ENCODE measurements around the gene PPP1R12A.

The PPP1R12A gene

DNA sequence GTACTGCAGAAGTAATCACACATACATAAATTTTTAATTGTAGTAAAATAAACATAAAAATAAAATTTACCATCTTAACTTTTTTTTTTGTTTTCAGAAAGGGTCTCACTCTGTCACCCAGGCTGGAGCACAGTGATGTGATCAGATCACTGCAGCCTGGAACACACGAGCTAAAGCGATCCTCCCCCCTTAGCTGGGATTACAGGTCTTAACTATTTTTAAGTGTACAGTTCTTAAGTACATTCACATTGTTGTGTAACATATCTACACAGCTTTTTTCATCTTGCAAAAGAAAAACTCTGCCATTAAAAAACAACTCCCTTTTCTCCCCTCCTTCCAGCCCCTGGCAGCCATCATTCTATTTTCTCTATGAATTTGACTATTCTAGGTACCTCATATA is 92.3 kb downstream of the PPP1R12A start:
- DNase-seq (ENCODE audit: low read depth, low spot score) = no peak

DNA sequence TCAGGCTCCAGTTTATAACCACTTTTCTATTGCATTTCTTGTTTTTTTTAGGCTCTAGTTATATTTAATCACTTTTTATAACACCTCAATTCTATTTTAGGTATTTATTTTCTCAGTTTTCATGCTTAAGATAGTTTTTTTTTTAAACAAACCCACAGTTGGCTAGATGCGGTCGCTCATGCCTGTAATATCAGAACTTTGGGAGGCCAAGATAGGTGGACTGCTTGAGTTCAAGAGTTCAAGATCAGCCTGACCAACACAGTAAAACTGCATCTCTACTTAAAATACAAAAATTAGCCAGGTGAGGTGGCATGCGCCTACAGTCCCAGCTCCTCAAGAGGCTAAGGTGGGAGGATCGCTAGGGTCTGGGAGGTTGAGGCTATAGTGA is 93.0 kb downstream of the PPP1R12A start:
- no peak for DNase-seq (ENCODE audit: low read depth, low spot score)

DNA sequence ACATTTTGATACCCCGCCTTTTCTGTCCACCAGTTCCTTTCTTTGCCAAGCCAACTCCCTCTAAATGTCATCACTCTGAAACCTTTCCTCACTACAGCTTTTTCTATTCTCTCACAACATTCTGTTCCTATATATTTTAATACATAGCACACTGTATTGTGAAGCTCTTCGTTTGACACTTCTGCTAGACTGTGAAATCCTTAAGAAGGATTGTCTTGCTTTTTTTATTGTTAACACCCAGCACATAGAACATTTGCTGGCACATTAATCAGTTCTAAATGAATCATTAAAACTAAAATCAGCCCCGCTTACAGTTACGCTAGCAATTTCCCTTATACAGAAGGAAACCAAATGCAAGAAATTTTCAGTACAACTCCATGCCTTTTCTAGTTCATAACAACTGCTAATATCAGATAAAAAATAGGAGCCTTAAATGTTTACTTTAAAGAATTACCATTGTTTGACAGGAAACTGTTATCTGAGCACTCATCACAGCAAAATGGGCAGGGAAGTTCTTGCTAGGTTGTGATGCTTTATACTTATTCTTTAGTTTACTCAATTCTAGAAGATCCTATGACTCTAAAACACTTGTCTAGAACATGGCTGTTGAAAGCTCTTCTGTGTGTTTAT is 93.5 kb downstream of the PPP1R12A start:
- DNase-seq (ENCODE audit: low read depth, low spot score) = no peak

DNA sequence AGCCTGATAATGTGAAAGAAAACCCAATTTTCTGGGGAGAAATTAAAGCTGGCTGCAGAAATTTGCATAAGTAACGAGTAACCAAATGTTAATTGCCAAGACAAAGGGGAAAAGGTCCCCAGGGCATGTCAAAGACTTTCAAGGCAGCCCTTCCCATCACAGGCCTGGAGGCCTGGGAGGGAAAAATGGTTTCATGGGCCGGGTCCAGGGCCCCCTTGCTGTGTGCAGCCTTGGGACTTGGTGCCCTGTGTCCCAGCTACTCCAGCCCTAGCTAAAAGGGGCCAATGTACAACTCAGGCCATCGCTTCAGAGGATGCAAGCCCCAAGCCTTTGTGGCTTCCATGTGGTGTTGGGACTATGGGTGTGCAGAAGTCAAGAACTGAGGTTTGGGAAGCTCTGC is 96.5 kb downstream of the PPP1R12A start:
- no peak for DNase-seq (ENCODE audit: low read depth, low spot score)

DNA sequence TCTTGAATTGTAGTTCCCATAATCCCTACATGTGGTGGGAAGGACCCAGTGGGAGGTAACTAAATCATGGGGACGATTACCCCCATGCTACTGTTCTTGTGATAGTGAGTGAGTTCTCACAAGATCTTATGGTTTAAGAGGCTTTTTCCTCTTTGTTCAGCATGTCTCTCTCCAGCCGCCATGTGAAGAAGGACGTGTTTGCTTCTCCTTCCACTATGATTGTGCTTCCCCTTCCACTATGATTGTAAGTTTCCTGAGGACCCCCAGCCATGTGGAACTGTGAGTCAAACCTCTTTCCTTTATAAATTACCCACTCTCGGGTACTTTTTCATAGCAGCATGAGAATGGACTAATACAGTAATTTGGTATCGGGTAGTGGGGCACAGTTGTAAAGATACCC is 97.3 kb downstream of the PPP1R12A start:
- no peak for DNase-seq (ENCODE audit: low read depth, low spot score)

DNA sequence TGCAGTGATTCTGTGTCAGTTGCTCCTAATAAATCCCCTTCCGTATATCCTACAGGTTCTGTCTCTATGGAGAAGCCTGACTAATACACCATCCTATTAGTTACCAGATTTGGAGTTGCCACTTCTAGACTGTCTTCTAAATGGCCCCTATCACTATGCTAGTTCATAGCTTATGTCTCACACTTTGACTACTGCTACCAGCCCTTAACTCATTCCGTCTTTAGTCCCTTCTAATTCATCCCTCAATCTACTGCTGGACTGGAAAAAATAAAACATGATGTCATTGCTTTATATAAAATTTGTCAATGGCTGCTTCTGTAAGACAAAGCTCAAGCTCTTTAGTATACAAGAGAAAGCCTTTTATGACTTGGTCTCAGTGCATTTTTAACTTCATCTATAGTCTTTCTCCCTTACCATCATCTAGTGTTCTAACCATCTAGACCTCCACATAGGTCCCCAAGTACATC is 99.5 kb downstream of the PPP1R12A start:
- DNase-seq (ENCODE audit: low read depth, low spot score) = no peak

DNA sequence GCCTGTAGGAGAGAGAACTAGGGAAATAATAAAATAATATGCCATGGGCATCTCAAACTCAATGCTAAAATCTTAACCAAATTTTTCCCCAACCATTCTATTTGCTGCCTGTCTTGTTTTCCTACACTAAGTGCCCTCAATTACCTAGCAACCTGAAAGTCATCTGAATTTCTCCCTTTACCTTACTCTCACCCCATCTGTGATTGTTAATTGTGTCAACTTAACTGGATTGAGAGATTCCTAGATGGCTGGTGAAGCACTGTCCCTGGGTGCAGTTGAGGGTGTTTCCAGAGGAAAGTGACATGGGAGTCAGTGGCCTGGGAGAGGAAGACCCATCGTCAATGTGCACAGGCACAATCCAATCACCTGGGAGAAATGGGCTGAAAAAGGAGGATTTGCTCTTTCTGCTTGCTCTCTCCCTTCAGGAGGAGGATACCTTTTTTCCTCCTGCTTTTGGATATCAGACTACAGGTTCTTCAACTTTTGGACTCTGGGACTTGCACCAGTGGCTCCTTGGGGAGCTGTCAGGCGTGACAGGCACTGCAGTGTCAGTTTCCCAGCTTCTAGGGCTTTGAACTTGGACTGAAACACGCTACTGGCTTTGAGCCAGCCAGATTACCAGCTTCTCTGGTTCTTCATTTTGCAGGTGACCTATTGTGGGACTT is 100.1 kb downstream of the PPP1R12A start:
- no peak for DNase-seq (ENCODE audit: low read depth, low spot score)

DNA sequence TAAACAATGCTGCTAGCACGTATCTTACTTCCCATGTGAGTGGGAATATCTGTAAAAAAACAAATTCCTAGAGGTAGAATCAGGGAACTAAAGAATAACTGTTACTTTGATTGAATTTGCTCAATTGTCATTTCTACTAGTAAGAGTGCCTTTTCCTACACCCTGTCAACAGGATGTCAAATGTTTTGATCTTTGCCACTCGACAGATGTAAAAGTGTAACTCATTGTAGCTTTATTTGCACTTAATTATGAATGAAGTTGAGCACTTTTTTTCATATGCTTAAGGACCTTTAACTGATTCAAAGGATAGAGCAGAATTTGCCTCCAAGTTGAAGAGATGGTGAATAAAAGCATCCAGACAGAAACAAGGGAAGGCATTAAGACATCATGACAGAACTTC is 104.5 kb downstream of the PPP1R12A start:
- no peak for DNase-seq (ENCODE audit: low read depth, low spot score)

DNA sequence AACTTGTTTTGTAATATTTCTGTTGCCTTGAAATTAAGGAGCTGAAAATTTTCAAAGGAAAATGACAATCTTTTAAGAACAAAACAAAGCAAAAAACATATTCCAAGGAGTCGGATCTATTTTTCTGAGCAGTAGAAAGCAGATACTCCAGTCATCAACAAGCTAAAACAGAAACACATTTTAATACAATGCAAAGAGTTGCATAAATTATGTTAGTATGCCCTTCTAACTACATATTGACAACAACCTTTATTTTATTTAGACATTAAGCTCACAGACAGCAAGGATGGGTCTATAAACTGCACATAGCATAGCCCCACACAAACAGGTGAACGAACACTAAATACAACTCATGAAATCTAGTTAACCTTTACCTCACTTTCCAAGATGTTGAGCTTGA is 106.0 kb downstream of the PPP1R12A start:
- no peak for DNase-seq (ENCODE audit: low read depth, low spot score)

DNA sequence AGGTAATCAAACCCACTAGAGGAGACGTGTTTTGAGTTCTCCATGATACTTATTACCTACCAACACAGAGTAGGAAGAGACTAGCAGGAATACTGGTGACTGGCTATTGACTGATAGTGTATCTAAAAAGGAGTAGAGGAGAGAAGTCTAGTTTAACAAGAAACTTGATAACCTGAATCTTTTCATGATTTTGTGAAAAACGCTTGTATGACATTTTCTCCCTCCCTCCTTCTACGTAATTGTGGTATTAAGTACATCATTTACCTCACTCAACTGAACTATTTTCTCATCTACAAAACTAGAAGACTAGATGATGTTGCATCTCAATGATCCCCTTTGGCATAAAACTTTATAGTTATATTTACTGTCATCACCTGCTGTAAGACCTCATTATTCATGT is 107.4 kb downstream of the PPP1R12A start:
- DNase-seq (ENCODE audit: low read depth, low spot score) = no peak

DNA sequence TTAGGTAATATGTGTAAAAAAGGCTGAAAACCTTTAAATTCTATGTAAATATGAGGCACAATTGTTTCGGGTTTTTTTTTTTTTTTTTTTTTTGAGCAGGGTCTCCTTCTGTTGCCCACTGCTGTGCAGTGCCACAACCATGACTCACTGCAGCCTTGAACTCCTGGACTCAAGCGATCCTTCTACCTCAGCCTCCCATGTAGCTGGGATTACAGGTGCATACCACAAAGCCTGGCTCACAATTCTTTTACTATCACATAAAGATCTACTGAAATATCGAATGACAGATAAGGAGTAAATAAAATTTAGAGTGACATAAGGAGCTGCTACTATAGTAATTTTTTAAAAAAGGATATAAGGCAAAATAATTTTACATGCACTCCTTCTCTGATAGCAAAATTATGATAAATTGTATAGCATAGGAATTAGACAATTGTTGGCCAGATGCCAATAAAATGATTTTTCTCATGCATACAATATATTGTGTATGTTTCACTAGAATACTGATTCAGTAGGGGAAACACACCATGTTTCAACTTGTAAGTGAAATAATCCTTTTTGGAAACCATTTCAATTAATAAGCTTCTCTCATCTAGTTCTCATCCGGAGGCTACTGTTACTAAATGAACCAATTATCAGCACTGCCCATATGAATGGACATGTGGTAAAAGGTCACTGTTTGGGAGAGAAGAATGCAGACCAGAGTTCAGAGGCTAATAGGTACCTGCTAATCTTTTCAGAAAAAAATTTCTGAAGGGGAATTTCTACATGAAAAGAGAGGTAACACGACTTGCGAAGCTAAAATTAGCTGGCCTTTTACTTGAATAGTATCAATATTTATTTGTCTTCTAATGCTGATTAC is 108.4 kb downstream of the PPP1R12A start:
- no peak for DNase-seq (ENCODE audit: low read depth, low spot score)

DNA sequence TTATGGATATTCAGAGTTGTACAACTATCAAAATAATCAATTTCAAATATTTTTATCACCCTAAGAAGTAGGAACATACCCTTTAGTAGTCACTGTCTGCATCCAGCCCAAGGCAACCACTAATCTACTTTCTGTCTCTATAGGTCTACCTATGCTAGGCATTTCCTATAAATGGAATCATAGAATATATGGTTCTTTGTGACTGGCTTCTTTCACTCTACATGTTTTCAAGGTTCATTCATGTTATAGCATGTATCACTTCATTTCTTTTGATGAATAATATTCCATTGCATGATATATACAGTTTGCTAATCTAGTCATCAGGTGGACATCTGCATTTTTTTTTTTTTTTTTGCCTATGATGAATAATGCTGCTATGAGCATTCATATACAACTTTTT is 112.4 kb downstream of the PPP1R12A start:
- no peak for DNase-seq (ENCODE audit: low read depth, low spot score)

DNA sequence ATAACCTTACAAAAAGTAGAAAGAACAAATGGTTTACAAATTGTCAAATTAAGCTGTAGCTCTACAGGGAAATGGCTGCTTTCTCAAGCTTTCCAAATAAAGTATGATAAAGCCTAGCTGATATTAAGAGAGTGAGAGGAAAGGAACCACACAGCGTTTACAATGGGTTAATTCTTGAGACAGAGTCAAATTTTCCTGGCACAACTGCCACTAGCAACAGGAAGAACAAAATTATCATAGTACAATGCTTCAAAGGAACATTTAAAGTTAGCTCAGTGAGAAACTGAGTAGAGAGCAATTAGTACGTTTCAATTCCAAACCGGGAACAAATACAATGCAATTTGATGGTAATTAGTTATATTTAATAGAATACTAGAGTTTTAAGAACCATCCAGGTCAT is 116.0 kb downstream of the PPP1R12A start:
- no peak for DNase-seq (ENCODE audit: low read depth, low spot score)

DNA sequence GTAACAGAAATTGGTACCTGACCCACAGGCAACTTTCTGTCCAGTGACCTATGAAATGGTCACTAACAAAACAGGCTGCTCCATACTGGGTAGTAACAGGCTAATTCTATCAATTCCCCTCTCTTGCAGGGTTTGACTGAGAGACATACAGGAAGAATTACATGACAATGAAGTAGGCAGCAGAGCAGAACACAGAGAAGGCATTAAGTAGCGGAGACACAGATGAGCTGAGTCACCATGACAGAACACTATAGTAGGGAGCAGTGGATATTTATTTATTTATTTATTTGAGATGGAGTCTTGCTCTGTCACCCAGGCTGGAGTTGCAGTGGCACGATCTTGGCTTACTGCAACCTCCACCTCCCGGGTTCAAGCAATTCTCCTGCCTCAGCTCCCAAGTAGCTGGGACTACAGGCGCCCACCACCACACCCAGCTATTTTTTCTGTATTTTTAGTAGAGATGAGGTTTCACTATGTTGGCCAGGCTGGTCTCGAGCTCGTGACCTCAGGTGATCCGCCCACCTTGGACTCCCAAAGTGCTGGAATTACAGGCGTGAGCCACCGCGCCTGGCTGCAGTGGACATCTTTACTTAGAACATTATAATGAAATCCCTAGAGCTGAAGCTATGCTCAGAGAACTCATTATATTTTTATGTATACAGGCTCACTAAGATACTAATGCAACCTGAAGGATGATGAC is 150.4 kb downstream of the PPP1R12A start:
- DNase-seq (ENCODE audit: low read depth, low spot score) = peak; percentile 10

DNA sequence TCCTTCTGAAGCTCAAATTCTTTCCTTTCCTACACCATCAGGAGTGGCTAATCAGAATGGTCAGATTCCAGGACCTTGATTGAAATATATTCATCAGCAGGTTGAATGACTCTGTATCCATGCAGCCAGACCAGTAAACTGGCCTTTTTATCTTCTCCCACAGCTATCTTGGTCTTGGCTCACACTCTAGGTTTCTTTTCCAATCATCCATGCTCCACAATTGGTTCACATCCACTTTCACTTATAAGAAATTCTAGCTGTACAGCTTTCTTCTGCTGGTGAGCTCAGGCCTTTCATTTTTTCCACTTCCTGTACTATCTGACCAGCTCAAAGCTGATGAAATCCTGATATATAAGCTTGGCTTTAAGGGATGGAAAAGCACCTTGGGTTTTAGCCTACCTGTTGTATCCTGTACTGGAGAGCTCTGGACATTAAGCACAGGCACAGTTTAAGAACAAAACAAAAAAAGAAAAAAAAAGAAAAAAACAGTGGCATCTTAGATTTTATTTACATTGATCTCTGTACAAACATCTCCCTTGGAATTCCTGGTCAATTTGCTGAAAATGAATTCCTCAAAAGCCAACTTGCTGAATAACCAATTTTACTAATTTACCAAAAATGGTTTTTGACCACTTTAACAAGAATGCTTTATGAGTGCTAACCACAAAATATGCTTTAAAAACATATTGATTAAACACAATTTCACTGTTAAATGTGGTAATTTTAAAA is 152.6 kb downstream of the PPP1R12A start:
- DNase-seq (ENCODE audit: low read depth, low spot score) = no peak

DNA sequence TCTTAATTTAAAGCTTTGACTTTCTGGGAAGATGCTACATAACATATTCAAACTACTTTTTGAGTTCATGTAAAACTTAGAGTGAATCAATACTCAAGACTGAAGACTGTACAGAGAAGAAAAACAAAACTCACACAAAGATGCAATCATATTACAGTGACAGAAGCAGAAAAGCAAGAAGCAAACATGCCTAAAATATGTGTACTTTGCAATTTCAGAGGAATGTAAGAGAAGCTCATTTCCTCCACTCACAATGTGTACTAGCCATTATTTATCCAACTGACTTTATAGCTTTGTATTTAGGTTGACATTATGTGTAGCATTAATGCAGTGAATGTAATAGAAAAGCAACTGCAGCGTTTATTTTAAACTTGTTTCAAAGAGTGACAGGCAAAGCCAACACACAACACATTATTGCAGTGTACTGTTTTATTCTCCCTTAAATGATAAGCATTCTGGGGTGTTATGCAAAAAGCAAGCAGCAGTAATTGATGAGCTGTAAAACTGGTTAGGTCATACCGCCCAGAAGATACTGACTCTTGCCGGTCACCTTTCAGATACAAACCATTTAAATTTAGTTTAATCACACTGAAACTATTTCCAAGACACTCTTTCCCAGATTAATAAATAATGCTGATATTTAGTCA is 156.0 kb downstream of the PPP1R12A start:
- DNase-seq (ENCODE audit: low read depth, low spot score) = no peak

DNA sequence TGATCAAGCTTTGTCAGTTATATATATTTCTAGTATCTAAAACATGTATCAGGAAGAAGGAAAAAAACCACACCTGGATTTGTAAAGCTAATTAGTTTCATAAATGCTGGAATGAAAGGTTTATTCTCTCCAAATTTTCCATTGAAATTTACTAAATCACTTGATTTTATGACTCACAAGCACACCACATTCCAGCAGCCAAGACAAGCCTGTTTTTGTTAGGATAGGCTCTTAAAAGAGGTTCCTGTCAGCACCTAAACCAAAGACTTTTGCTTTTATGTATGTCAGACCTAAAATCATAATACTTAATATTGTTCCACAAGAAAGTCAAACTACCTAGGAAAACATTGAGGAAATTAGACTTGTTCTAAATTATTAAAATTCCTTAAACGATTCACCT is 158.8 kb downstream of the PPP1R12A start:
- DNase-seq (ENCODE audit: low read depth, low spot score) = no peak

DNA sequence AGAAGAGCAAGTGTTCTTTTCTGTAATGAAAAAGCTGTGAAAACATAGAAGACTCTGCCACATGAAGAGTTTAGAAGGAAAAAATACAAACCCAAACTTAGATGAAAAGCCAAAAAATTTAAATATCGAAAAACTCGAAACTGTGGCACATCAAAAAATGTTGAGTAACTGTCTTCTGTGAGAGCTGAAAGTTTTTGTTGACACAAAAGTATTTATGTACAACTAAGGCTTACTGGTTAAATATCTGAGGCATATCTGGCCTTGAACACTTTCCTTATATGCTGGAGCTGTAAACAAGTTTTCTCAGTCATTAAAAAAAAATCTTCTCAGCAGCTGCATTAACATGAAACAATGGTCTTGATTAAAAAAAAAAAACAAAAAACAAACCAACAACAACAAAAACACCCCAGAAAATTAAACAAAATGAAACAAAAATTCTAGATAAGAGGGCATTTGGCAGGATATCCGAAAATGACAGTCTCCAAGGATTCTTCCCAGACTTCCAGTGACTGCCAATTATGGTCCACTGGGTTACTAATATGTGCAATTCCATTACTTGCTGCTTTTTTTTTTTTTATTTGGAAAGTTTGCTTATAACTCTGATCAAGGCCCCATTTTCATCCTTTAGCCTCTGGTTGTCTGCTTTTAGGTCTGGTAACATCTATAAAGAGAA is 159.4 kb downstream of the PPP1R12A start:
- DNase-seq (ENCODE audit: low read depth, low spot score) = no peak

DNA sequence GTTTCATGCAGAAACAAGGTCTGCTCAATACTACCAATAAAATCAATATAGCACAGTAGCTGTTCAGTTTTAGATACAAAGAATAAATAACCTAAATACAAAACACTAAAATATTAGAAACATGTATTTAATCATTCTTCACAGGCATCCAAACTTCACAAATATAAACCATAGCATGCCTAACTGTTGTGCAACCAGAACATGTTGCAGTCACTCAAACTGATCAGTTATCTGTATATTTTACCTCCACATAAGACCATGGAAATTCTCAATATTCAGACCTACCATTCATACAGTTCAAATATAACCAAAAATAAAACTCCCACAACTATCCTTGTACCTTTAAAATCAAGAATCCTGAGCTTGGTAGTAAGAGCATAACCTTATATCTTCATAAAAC is 161.0 kb downstream of the PPP1R12A start:
- DNase-seq (ENCODE audit: low read depth, low spot score) = no peak

DNA sequence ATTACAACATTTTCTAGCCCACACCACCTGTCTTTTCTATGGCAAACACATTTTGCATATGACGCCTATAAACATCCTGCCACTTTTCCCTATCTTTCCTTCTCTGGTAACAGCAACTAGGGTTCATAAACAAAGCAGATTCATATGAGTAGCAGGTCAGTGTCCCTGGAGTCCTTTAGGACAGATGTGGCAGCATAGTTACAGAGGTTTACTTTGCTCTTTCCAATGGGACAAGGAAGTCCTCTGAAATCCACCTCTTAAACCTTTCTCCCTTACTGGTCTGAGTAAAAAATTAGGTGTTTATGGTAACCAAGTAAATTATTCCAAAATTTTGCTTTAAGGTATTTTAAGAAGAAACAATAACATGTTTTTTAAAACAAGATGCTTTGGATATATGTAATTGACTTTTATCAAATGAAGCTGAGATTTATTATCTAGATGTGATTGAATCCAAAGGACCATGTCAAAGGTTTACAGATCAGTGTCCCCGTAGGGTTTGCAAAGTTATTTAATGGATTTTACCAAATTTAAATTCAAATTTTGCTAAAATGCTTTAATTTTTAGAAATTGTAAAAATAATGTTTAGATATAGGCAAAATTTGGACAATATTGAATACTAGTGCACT is 164.9 kb downstream of the PPP1R12A start:
- DNase-seq (ENCODE audit: low read depth, low spot score) = no peak
